ENCODE results near the gene CTNNA1. TPM values are rescaled to one million over a fixed set of nuclear protein-coding genes. Genes with fewer than 3 reads are reported as not detected.

CTNNA1 gene
- total and polyA plus RNA-seq, 2 of the 8 experiments (the other 6 are each of a cell fraction or from before 2014, with no cell fraction given), result 115 to 349 TPM

Other genes starting within 250 kb of the CTNNA1 start
- gene ETF1, start 210.2 kb upstream of the CTNNA1 start, total RNA-seq (2021; fragmentation: NEBNext Ultra II Directional; extraction: Animal tissue kit (Norgen Biotek cat#: 25700)), result 168 TPM in 2 replicates
- 31.1 and 50.5 TPM in 2 replicates for gene ETF1, start 210.2 kb upstream of the CTNNA1 start, polyA plus RNA-seq (2011; rRNA removed)
- gene HSPA9, start 178.0 kb upstream of the CTNNA1 start, total RNA-seq (2021; fragmentation: NEBNext Ultra II Directional; extraction: Animal tissue kit (Norgen Biotek cat#: 25700)), result 395 and 396 TPM in 2 replicates
- 175 and 191 TPM in 2 replicates for gene HSPA9, start 178.0 kb upstream of the CTNNA1 start, polyA plus RNA-seq (2011; rRNA removed)
- not detected in 2 replicates for gene LRRTM2, start 121.9 kb downstream of the CTNNA1 start, total RNA-seq (2021; fragmentation: NEBNext Ultra II Directional; extraction: Animal tissue kit (Norgen Biotek cat#: 25700))
- gene LRRTM2, start 121.9 kb downstream of the CTNNA1 start, polyA plus RNA-seq (2011; rRNA removed), result not detected in 2 replicates